Measurements from ENCODE around the gene CHCHD3.

Gene CHCHD3

GRCh38 chr7:132773527-132773956, 308.3 kb downstream of the CHCHD3 start:
- Mint-ChIP-seq H3K9me3 (peaks cover 21% of the 10 kb centered on the region), H3K36me3 (ENCODE audit: low read depth) (no peaks in the 10 kb centered on the region), H3K27me3 (ENCODE audit: low read depth, poor library complexity) (peaks cover 3% of the 10 kb centered on the region), H3K27ac (no peak overlapping the region), H3K4me3 (no peak overlapping the region), H3K4me1 (no peaks in the 10 kb centered on the region)
- TF ChIP-seq, protein P1, sequence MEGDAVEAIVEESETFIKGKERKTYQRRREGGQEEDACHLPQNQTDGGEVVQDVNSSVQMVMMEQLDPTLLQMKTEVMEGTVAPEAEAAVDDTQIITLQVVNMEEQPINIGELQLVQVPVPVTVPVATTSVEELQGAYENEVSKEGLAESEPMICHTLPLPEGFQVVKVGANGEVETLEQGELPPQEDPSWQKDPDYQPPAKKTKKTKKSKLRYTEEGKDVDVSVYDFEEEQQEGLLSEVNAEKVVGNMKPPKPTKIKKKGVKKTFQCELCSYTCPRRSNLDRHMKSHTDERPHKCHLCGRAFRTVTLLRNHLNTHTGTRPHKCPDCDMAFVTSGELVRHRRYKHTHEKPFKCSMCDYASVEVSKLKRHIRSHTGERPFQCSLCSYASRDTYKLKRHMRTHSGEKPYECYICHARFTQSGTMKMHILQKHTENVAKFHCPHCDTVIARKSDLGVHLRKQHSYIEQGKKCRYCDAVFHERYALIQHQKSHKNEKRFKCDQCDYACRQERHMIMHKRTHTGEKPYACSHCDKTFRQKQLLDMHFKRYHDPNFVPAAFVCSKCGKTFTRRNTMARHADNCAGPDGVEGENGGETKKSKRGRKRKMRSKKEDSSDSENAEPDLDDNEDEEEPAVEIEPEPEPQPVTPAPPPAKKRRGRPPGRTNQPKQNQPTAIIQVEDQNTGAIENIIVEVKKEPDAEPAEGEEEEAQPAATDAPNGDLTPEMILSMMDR (IDR thresholded peaks at IDR 0.05), result no peak
- no peak for DNase-seq

DNA sequence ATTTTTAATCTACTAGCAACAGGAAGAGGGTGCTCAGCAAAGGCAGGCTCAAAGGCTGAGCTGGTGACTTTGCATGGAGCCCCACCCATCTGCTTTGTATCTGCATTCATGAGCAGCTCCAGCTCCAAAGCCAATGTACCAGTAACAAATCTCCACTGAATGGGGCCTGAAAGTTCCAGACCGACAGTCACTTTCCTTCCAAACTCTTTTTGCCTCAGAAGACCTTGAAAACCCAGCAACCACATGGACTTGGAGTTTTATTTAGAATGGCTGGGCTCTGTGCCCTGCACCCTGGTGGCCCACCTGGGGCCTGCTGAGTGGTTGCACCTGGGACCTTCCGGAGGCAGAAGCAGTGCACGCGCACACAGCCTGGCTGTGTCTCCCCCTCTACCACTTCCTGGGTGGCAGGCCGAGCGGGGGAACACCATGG, 310.6 kb downstream of the CHCHD3 start:
- Mint-ChIP-seq H3K9me3 (peaks cover 21% of the 10 kb centered on the region), H3K4me1 (no peaks in the 10 kb centered on the region), H3K27ac (no peak overlapping the region), H3K27me3 (ENCODE audit: low read depth, poor library complexity) (peaks cover 12% of the 10 kb centered on the region), H3K36me3 (ENCODE audit: low read depth) (no peaks in the 10 kb centered on the region), H3K4me3 (no peak overlapping the region)
- TF ChIP-seq, protein P1 (IDR thresholded peaks at IDR 0.05), result no peak
- no peak for DNase-seq

DNA sequence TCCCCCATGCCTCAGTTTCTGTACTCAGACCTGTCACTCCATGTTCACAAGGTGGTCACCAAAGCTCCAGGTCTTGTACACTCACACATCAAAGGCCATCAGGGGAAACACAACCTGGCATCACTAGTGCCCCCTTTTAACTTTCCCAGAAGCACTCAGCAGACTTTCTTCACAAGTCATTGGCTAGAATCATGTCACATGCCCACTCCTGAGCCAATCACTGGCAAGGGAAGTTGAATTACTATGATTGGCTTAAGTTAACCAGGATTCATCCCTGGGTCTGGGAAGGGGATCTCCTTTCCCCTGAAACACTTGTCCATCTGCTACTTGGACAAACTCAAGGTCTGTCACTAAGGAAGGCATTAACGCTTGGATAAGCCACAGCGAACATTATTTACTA, 311.8 kb downstream of the CHCHD3 start:
- H3K9me3 Mint-ChIP-seq, result peaks cover 21% of the 10 kb centered on the region
- H3K36me3 Mint-ChIP-seq (ENCODE audit: low read depth), result no peaks in the 10 kb centered on the region
- H3K4me3 Mint-ChIP-seq, result no peak overlapping the region
- TF ChIP-seq, protein P1 (IDR thresholded peaks at IDR 0.05), result no peak
- no peaks in the 10 kb centered on the region for H3K4me1 Mint-ChIP-seq
- H3K27me3 Mint-ChIP-seq (ENCODE audit: low read depth, poor library complexity), result peaks cover 11% of the 10 kb centered on the region
- DNase-seq, result no peak
- H3K27ac Mint-ChIP-seq, result no peak overlapping the region

DNA sequence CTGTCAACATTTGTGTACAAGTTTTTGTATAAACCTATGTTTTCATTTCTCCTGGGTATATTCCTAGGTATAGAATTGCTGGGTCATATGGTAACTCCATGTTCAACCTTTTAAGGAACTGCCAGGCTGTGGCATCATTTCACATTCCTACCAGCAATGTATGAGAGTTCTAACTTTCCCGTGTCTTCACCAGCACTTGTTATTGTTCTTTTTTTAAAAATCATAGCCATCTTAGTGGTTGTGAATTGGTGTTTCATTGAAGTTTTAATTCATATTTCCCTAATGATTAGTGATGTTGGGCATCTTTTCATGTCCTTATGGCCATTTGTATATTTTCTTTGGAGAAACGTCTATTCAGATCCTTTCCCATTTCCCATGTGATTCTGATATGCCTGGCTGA, 312.6 kb downstream of the CHCHD3 start:
- no peaks in the 10 kb centered on the region for H3K36me3 Mint-ChIP-seq (ENCODE audit: low read depth)
- peaks cover 21% of the 10 kb centered on the region for H3K9me3 Mint-ChIP-seq
- H3K4me3 Mint-ChIP-seq, result no peak overlapping the region
- peaks cover 15% of the 10 kb centered on the region for H3K27me3 Mint-ChIP-seq (ENCODE audit: low read depth, poor library complexity)
- no peak overlapping the region for H3K27ac Mint-ChIP-seq
- DNase-seq, result no peak
- TF ChIP-seq, protein P1 (IDR thresholded peaks at IDR 0.05), result no peak
- H3K4me1 Mint-ChIP-seq, result no peaks in the 10 kb centered on the region

GRCh38 chr7:132768099-132768498, 313.8 kb downstream of the CHCHD3 start:
- H3K9me3 Mint-ChIP-seq, result peaks cover 21% of the 10 kb centered on the region
- no peaks in the 10 kb centered on the region for H3K36me3 Mint-ChIP-seq (ENCODE audit: low read depth)
- H3K27ac Mint-ChIP-seq, result no peak overlapping the region
- H3K27me3 Mint-ChIP-seq (ENCODE audit: low read depth, poor library complexity), result peaks cover 18% of the 10 kb centered on the region
- H3K4me1 Mint-ChIP-seq, result no peaks in the 10 kb centered on the region
- no peak overlapping the region for H3K4me3 Mint-ChIP-seq
- TF ChIP-seq, protein P1 (IDR thresholded peaks at IDR 0.05), result no peak
- DNase-seq, result no peak

DNA sequence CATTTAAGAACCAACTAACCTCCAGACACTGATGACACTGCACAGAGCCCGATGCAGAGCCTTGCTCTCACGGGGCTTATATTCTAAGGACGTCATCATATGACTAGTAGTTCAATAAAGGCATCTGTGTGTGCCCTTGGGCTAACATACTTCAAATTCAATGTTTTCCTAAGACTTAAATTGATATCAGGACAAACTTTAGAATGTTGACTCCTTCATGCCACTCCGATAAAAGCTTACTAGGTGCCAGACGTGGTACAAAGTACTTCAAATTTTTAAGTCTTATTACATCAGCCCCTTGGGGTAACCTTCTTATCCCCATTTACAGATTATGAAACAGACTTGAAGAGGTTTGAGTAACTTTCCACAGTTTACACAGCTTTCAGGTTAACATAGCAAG, 314.5 kb downstream of the CHCHD3 start:
- H3K4me3 Mint-ChIP-seq, result no peak overlapping the region
- TF ChIP-seq, protein P1 (IDR thresholded peaks at IDR 0.05), result no peak
- no peak for DNase-seq
- no peaks in the 10 kb centered on the region for H3K36me3 Mint-ChIP-seq (ENCODE audit: low read depth)
- H3K4me1 Mint-ChIP-seq, result no peaks in the 10 kb centered on the region
- H3K9me3 Mint-ChIP-seq, result peaks cover 21% of the 10 kb centered on the region
- H3K27ac Mint-ChIP-seq, result no peak overlapping the region
- H3K27me3 Mint-ChIP-seq (ENCODE audit: low read depth, poor library complexity), result peaks cover 23% of the 10 kb centered on the region
